ENCODE results near the gene MATN4. TPM values are rescaled to one million over a fixed set of nuclear protein-coding genes. Genes with fewer than 3 reads are reported as not detected.

Gene MATN4
- total and polyA plus RNA-seq, 3 donors from 2014 or later: 1.1 to 3.5 (median 2.8) TPM

Other genes starting within 250 kb of the MATN4 start
- 1 to 10 TPM; 4.6 to 7.7 TPM for gene KCNS1, start 207.2 kb downstream of the MATN4 start, total RNA-seq
- gene KCNS1, start 207.2 kb downstream of the MATN4 start, polyA plus RNA-seq (ENCODE audit: insufficient read depth, low read depth, low replicate concordance): 2.1 TPM
- 1 to 10 TPM in 1 of 2 donors, under 1 TPM in 1; 0.87 to 1.4 TPM for gene WFDC5, start 193.1 kb downstream of the MATN4 start, total RNA-seq
- 2.1 TPM for gene WFDC5, start 193.1 kb downstream of the MATN4 start, polyA plus RNA-seq (ENCODE audit: insufficient read depth, low read depth, low replicate concordance)
- gene WFDC12, start 183.8 kb downstream of the MATN4 start, total RNA-seq: not detected
- gene WFDC12, start 183.8 kb downstream of the MATN4 start, polyA plus RNA-seq (ENCODE audit: insufficient read depth, low read depth, low replicate concordance): not detected
- gene PI3, start 133.4 kb downstream of the MATN4 start, total RNA-seq: 1 to 10 TPM in 1 of 2 donors, not detected in 1; 1.2 TPM
- gene PI3, start 133.4 kb downstream of the MATN4 start, polyA plus RNA-seq (ENCODE audit: insufficient read depth, low read depth, low replicate concordance): 0.94 TPM
- gene SEMG1, start 101.3 kb downstream of the MATN4 start, total RNA-seq: not detected
- gene SEMG1, start 101.3 kb downstream of the MATN4 start, polyA plus RNA-seq (ENCODE audit: insufficient read depth, low read depth, low replicate concordance): not detected
- not detected for gene SEMG2, start 86.9 kb downstream of the MATN4 start, total RNA-seq
- not detected for gene SEMG2, start 86.9 kb downstream of the MATN4 start, polyA plus RNA-seq (ENCODE audit: insufficient read depth, low read depth, low replicate concordance)
- 1 to 10 TPM; 6.9 to 8.2 TPM for gene SLPI, start 53.7 kb downstream of the MATN4 start, total RNA-seq
- 104 TPM for gene SLPI, start 53.7 kb downstream of the MATN4 start, polyA plus RNA-seq (ENCODE audit: insufficient read depth, low read depth, low replicate concordance)
- 1 to 10 TPM in 1 of 2 donors, under 1 TPM in 1; 0.43 to 1.1 TPM for gene RBPJL, start 1.5 kb downstream of the MATN4 start, total RNA-seq
- gene RBPJL, start 1.5 kb downstream of the MATN4 start, polyA plus RNA-seq (ENCODE audit: insufficient read depth, low read depth, low replicate concordance): 0.26 TPM
- 100 to 1,000 TPM; 191 to 234 TPM for gene SDC4, start 40.1 kb upstream of the MATN4 start, total RNA-seq
- gene SDC4, start 40.1 kb upstream of the MATN4 start, polyA plus RNA-seq (ENCODE audit: insufficient read depth, low read depth, low replicate concordance): 124 TPM
- gene SYS1, start 54.9 kb upstream of the MATN4 start, total RNA-seq: 10 to 100 TPM; 33.1 to 34.6 TPM
- 20.0 TPM for gene SYS1, start 54.9 kb upstream of the MATN4 start, polyA plus RNA-seq (ENCODE audit: insufficient read depth, low read depth, low replicate concordance)
- gene TP53TG5, start 70.0 kb upstream of the MATN4 start, total RNA-seq: 10 to 100 TPM in 1 of 2 donors, 1 to 10 TPM in 1; 6.4 to 12.3 TPM
- 28.2 TPM for gene TP53TG5, start 70.0 kb upstream of the MATN4 start, polyA plus RNA-seq (ENCODE audit: insufficient read depth, low read depth, low replicate concordance)
- 10 to 100 TPM in 1 of 2 donors, 1 to 10 TPM in 1; 7.9 to 10.0 TPM for gene DBNDD2, start 100.0 kb upstream of the MATN4 start, total RNA-seq
- 39.3 TPM for gene DBNDD2, start 100.0 kb upstream of the MATN4 start, polyA plus RNA-seq (ENCODE audit: insufficient read depth, low read depth, low replicate concordance)
- gene PIGT, start 107.8 kb upstream of the MATN4 start, total RNA-seq: 100 to 1,000 TPM; 115 to 140 TPM
- gene PIGT, start 107.8 kb upstream of the MATN4 start, polyA plus RNA-seq (ENCODE audit: insufficient read depth, low read depth, low replicate concordance): 137 TPM
- 10 to 100 TPM in 1 of 2 donors, 1 to 10 TPM in 1; 6.1 to 32.0 TPM for gene WFDC2, start 161.5 kb upstream of the MATN4 start, total RNA-seq
- gene WFDC2, start 161.5 kb upstream of the MATN4 start, polyA plus RNA-seq (ENCODE audit: insufficient read depth, low read depth, low replicate concordance): 37.6 TPM
- not detected for gene SPINT3, start 207.3 kb upstream of the MATN4 start, total RNA-seq
- gene SPINT3, start 207.3 kb upstream of the MATN4 start, polyA plus RNA-seq (ENCODE audit: insufficient read depth, low read depth, low replicate concordance): not detected
- gene WFDC6, start 231.2 kb upstream of the MATN4 start, total RNA-seq: 10 to 100 TPM; 75.6 to 83.3 TPM
- 24.9 TPM for gene WFDC6, start 231.2 kb upstream of the MATN4 start, polyA plus RNA-seq (ENCODE audit: insufficient read depth, low read depth, low replicate concordance)
- gene EPPIN, start 239.1 kb upstream of the MATN4 start, total RNA-seq: 100 to 1,000 TPM; 185 to 222 TPM
- gene EPPIN, start 239.1 kb upstream of the MATN4 start, polyA plus RNA-seq (ENCODE audit: insufficient read depth, low read depth, low replicate concordance): 251 TPM